ENCODE results near the gene PAAF1.
"Not testable (repeated sequence)": the region's sequence is repeated elsewhere in the genome, so short reads cannot be mapped to it uniquely, and the experiment has no call there.

The PAAF1 gene

GRCh38 chr11:73876424-73877310 lies at the start of gene PAAF1, which contains the start of gene COA4:
TSS of gene PAAF1 (plus strand) at chr11:73876999. CDS start at chr11:73877022, 23 bp downstream.
TSS of gene COA4 (minus strand) at chr11:73876846. CDS start at chr11:73873378, 3,468 bp downstream.
- peak; percentile 88 to 91 for DNase-seq

GRCh38 chr11:73830261-73830660 lies 46.5 kb upstream of the PAAF1 start:
- no peak for DNase-seq

- DNase-seq: no peak
Measured at GRCh38 chr11:73833067-73833466, 43.7 kb upstream of the PAAF1 start.

GRCh38 chr11:73838443-73839122 lies 38.2 kb upstream of the PAAF1 start:
- DNase-seq: no peak

- no peak for DNase-seq
Measured at GRCh38 chr11:73839123-73839457, 37.7 kb upstream of the PAAF1 start.

GRCh38 chr11:73851046-73851764 lies 25.6 kb upstream of the PAAF1 start:
- no peak for DNase-seq

GRCh38 chr11:73852049-73852448 lies 24.8 kb upstream of the PAAF1 start:
- no peak for DNase-seq

- no peak for DNase-seq
Measured at GRCh38 chr11:73854680-73855079, 22.1 kb upstream of the PAAF1 start.

- DNase-seq: no peak
Measured at GRCh38 chr11:73856031-73856567, 20.7 kb upstream of the PAAF1 start.

- no peak for DNase-seq
Measured at GRCh38 chr11:73859671-73860070, 17.1 kb upstream of the PAAF1 start.

GRCh38 chr11:73860202-73860601 lies 16.6 kb upstream of the PAAF1 start:
- DNase-seq: no peak

GRCh38 chr11:73862986-73863385 lies 13.8 kb upstream of the PAAF1 start:
- DNase-seq: no peak

GRCh38 chr11:73866095-73866579 lies 10.7 kb upstream of the PAAF1 start:
- DNase-seq: no peak

- no peak for DNase-seq
Measured at GRCh38 chr11:73866586-73866996, 10.2 kb upstream of the PAAF1 start.

GRCh38 chr11:73869332-73869949 lies 7.4 kb upstream of the PAAF1 start:
- DNase-seq: no peak

- no peak for DNase-seq
Measured at GRCh38 chr11:73870261-73870660, 6.5 kb upstream of the PAAF1 start.

GRCh38 chr11:73872749-73873357 lies 3.9 kb upstream of the PAAF1 start:
- no peak for DNase-seq

- DNase-seq: no peak
Measured at GRCh38 chr11:73875380-73875779, 1.4 kb upstream of the PAAF1 start.

GRCh38 chr11:73875840-73876239 lies 959 bp upstream of the PAAF1 start:
- DNase-seq: peak in 1 of 2 donors; percentile 3

- no peak for DNase-seq
Measured at GRCh38 chr11:73878771-73879170, 2.0 kb downstream of the PAAF1 start.

GRCh38 chr11:73880449-73880848 lies 3.6 kb downstream of the PAAF1 start:
- DNase-seq: not testable (repeated sequence)

GRCh38 chr11:73883856-73884255 lies 7.1 kb downstream of the PAAF1 start:
- DNase-seq: no peak
